ENCODE results near the gene CT55.
"Not testable (repeated sequence)": the region's sequence is repeated elsewhere in the genome, so short reads cannot be mapped to it uniquely, and the experiment has no call there.

Gene CT55, protein sequence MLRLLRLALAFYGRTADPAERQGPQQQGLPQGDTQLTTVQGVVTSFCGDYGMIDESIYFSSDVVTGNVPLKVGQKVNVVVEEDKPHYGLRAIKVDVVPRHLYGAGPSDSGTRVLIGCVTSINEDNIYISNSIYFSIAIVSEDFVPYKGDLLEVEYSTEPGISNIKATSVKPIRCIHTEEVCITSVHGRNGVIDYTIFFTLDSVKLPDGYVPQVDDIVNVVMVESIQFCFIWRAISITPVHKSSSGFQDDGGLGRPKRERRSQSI

DNA sequence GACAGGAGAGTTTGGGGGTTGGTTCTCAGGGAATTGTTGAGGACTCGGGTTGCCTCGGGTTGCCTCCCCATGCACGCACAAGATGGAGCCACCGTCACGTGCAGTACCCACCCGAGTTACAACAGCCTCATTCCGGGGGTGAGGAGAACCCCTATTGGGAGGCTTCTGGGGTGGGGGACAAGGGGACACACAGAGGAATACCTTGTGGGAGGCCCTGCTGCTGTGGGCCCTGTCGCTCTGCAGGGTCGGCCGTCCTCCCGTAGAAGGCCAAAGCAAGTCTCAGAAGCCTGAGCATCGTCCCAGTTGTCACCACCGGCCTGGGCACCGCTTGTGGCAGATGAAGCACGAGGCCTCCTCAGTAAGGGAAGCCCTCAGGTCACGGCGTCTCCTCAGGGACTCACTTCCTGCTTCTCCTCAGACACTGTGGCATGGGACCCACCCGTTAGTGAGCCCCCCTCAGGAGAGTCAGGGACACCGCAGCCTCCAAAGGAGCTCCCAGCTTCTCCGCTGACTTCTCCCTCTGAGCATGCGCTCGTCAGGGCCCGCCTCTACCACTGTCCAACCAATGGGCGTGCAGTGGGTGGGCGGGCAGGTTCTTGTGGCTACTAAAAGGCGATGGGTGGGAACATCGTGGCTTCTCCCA lies at the start of gene CT55:
CT55 (minus strand) TSS at position 522 of the 643 bp plus-strand sequence; CDS start at position 295, 227 bp downstream.
- no peak within 1 kb of the TSS for H2AFZ ChIP-seq (ENCODE audit: low read depth, low read length)
- no peaks in the 10 kb centered on the region for H3K36me3 ChIP-seq (ENCODE audit: insufficient read depth, low read length)
- no peaks in the 10 kb centered on the region for H3K4me1 ChIP-seq (ENCODE audit: insufficient read depth, low read length)
- peaks cover 2% of the 10 kb centered on the region for H3K27me3 ChIP-seq (ENCODE audit: insufficient read depth, low read length)
- H3K4me3 ChIP-seq (ENCODE audit: low read length), result no peak within 1 kb of the TSS
- H3K9me3 ChIP-seq (ENCODE audit: low read length), result no peaks in the 10 kb centered on the region

DNA sequence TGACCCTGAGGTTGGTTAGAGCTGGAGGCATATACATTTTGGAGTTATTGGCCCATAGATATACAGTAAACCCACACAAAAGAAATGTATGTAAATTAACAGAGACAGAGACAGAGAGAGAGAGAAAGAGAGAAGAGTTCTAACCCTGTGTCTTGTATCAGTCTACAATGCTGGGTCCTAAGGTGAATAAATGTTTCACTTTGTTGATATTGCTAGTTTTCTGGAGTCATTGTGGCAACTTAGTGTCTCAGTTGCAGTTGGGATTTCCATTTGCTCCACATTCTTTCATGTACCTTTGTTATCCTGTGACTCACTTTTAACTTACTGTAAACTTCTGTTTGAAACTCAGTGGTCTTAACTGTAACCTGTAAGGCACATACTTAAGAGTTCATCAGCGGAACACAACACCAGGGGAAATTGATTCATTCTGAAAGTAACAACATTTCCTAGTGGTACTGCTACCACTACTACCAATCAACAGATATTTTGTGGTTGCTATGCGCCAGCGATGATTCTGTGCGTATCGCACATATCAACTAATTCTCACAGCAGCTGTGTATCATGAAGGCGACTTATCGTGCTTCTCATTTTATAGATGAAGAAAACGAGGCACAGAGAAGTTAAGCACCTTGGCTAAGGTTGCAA lies 42.1 kb upstream of the CT55 start:
- no peak overlapping the region for H2AFZ ChIP-seq (ENCODE audit: low read depth, low read length)
- no peaks in the 10 kb centered on the region for H3K27me3 ChIP-seq (ENCODE audit: insufficient read depth, low read length)
- no peaks in the 10 kb centered on the region for H3K9me3 ChIP-seq (ENCODE audit: low read length)
- no peaks in the 10 kb centered on the region for H3K36me3 ChIP-seq (ENCODE audit: insufficient read depth, low read length)
- H3K4me1 ChIP-seq (ENCODE audit: insufficient read depth, low read length), result no peaks in the 10 kb centered on the region
- no peak overlapping the region for H3K4me3 ChIP-seq (ENCODE audit: low read length)

DNA sequence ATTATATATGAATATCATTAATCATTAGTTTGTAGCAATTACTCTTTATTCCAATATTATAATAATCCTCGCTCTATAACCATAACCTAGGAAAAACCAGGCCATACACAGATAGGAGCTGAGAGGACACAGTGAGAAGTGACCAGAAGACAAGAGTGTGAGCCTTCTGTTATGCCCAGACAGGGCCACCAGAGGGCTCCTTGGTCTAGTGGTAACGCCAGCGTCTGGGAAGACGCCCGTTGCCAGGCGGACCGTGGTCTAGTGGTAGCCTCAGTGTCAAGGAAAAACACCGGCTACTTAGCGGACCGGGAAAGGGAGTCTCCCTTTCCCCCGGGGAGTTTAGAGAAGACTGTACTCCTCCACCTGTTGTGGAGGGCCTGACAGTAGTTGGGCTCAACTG lies 35.2 kb upstream of the CT55 start:
- H2AFZ ChIP-seq (ENCODE audit: low read depth, low read length); H3K4me3 ChIP-seq (ENCODE audit: low read length); H3K4me1 ChIP-seq (ENCODE audit: insufficient read depth, low read length); H3K27me3 ChIP-seq (ENCODE audit: insufficient read depth, low read length); H3K9me3 ChIP-seq (ENCODE audit: low read length); H3K36me3 ChIP-seq (ENCODE audit: insufficient read depth, low read length): not testable (repeated sequence)

DNA sequence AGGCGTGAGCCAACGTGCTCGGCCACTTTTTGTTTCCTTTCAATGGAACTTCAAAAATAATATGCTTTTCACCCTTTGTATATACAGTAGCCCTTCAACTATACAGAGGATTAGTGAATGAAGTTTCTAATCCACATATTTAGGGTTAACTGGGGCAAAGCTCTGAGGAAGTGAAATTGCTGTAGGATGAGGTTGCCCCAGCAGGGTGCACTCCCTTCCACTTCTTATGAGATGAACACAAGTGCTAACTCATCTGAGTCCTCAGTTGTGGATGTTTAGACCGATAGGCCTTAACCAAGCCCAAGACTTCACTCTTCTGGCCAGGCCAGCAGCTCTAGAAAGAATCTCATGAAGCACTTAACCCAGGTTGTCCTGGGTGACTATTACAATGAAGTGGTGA lies 29.1 kb upstream of the CT55 start:
- Histone ChIP-seq H3K27me3 (ENCODE audit: insufficient read depth, low read length) (no peaks in the 10 kb centered on the region), H3K36me3 (ENCODE audit: insufficient read depth, low read length) (no peaks in the 10 kb centered on the region), H3K4me1 (ENCODE audit: insufficient read depth, low read length) (no peaks in the 10 kb centered on the region), H3K9me3 (ENCODE audit: low read length) (no peaks in the 10 kb centered on the region), H2AFZ (ENCODE audit: low read depth, low read length) (no peak overlapping the region), H3K4me3 (ENCODE audit: low read length) (no peak overlapping the region)

DNA sequence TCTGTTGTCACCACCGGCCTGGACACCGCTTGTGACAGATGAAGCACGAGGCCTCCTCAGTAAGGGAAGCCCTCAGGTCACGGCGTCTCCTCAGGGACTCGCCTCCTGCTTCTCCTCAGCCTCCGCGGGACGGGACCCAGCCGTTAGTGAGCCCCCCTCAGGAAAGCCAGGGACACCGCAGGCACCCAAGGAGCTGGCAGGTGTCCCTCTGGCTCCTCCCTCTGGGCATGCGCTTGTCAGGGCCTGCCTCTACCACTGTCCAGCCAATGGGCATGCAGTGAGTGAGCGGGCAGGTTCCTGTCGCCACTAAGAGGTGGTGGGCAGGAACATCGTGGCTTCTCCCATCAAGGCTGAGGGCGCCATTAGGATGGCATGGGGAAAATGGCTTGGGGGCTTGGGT lies 23.5 kb upstream of the CT55 start:
- Histone ChIP-seq H3K27me3 (ENCODE audit: insufficient read depth, low read length) (no peaks in the 10 kb centered on the region), H3K4me1 (ENCODE audit: insufficient read depth, low read length) (no peaks in the 10 kb centered on the region), H3K36me3 (ENCODE audit: insufficient read depth, low read length) (no peaks in the 10 kb centered on the region), H3K9me3 (ENCODE audit: low read length) (no peaks in the 10 kb centered on the region), H3K4me3 (ENCODE audit: low read length) (no peak overlapping the region), H2AFZ (ENCODE audit: low read depth, low read length) (no peak overlapping the region)

DNA sequence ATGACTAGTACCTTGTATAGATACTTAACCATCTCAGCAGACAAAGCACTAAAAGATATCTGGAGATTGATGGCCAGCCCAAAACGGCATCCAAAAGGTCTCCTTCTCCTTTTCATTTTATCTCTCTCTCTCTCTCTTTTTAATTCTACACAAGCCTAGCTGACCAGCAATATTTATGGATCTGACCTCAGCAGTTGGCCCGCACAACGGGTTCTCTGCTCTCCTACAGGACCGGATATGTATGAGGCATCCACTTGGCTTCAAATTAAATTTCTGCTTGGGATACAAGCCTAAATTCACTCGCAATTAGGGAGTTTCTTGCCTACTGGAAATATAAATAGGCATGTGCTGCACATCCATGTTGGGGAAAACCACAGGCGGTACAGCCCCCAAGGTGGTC lies 22.5 kb upstream of the CT55 start:
- Histone ChIP-seq H3K9me3 (ENCODE audit: low read length) (no peaks in the 10 kb centered on the region), H3K36me3 (ENCODE audit: insufficient read depth, low read length) (no peaks in the 10 kb centered on the region), H3K4me1 (ENCODE audit: insufficient read depth, low read length) (no peaks in the 10 kb centered on the region), H3K4me3 (ENCODE audit: low read length) (no peak overlapping the region), H3K27me3 (ENCODE audit: insufficient read depth, low read length) (peaks cover 2% of the 10 kb centered on the region), H2AFZ (ENCODE audit: low read depth, low read length) (no peak overlapping the region)

DNA sequence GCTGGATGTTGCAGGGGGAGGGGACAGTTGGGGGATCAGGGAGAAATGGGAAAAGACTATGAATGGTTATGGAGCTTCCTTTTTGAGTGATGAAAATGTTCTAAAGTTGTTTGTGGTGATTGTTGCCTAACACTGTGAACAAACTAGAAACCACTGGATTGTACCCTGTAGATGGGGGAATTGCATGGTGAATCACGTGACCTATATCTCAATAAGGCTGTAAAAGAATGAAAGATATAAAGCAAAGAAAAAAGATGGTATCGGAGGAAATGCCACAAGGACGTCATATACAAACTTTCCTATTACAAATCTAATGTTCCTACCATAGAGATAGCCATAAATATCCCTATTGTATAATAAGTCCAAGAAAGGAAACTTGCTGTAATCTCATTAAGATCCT lies 20.6 kb upstream of the CT55 start:
- Histone ChIP-seq H3K4me1 (ENCODE audit: insufficient read depth, low read length) (no peaks in the 10 kb centered on the region), H3K4me3 (ENCODE audit: low read length) (no peak overlapping the region), H3K9me3 (ENCODE audit: low read length) (no peaks in the 10 kb centered on the region), H3K36me3 (ENCODE audit: insufficient read depth, low read length) (no peaks in the 10 kb centered on the region), H2AFZ (ENCODE audit: low read depth, low read length) (no peak overlapping the region), H3K27me3 (ENCODE audit: insufficient read depth, low read length) (peaks cover 3% of the 10 kb centered on the region)

DNA sequence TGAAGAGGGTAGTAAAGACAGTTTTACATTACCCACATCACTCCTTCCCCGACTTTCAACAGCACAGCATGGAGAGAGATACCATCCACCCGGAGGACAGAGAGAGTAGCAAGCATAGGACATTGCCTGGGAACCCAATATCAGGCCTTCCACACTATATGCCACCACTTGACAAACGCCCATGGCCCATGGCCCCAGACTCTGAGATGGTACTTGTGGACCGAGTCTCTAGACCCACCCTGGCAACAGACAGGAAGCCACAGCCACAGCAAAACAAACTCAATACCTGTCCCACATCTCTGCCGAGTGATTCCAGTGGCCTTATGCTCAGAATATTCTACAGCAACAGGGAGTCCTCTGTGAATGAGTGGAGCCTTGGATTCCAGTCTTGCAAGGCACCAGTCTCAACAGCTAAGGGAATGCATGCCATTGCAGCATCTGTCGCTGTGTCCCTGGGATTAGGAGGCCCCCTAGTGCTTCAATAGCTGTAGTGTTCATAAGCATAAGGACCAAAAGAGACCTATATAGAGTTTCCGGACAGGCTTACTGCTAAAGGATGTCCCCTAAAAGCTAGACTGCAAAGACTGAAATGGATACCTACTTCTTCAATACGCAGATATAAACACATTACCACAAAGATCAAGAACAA lies 14.7 kb upstream of the CT55 start:
- Histone ChIP-seq H3K4me3 (ENCODE audit: low read length) (no peak overlapping the region), H3K36me3 (ENCODE audit: insufficient read depth, low read length) (no peaks in the 10 kb centered on the region), H3K4me1 (ENCODE audit: insufficient read depth, low read length) (no peaks in the 10 kb centered on the region), H2AFZ (ENCODE audit: low read depth, low read length) (no peak overlapping the region), H3K9me3 (ENCODE audit: low read length) (no peaks in the 10 kb centered on the region), H3K27me3 (ENCODE audit: insufficient read depth, low read length) (peaks cover 9% of the 10 kb centered on the region)

DNA sequence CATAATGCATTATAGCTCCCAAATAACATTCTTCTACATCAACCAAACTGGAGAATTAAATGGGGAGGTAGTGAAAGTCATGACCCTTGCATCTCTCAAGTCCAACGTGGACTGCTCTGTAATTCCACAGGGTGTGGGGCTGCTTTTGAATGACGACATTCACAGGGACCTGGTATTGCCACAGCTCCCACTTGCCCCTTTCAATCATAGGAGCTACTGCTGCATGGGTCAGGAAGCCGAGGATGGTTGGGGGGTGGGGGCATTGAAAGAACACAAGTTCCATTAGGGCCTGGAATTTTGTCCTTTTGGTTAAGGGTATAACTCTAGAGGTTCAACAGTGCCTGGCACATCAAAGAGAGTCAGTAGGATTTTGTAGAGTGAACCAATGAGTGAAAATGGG lies 7.4 kb upstream of the CT55 start:
- no peaks in the 10 kb centered on the region for H3K36me3 ChIP-seq (ENCODE audit: insufficient read depth, low read length)
- no peak overlapping the region for H3K4me3 ChIP-seq (ENCODE audit: low read length)
- no peak overlapping the region for H2AFZ ChIP-seq (ENCODE audit: low read depth, low read length)
- H3K9me3 ChIP-seq (ENCODE audit: low read length), result no peaks in the 10 kb centered on the region
- no peaks in the 10 kb centered on the region for H3K4me1 ChIP-seq (ENCODE audit: insufficient read depth, low read length)
- peaks cover 16% of the 10 kb centered on the region for H3K27me3 ChIP-seq (ENCODE audit: insufficient read depth, low read length)

DNA sequence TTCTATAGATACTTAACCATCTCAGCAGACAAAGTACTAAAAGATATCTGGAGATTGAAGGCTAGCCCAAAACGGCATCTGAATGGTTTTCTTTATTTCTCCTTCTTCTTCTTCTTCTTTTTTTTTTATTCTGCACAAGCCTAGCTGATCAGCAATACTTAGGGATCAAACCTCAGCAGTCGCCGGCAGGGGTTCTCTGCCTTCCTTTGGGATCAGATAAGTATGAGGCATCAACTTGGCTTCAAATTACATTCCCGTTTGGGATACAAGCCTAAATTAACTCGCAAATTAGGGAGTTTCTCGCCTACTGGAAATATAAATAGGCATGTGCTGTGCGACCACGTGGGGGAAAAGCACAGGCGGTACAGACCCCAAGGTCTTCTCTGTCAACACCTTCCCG lies 730 bp downstream of the CT55 start:
- H3K9me3 ChIP-seq (ENCODE audit: low read length), result no peaks in the 10 kb centered on the region
- peaks cover 2% of the 10 kb centered on the region for H3K27me3 ChIP-seq (ENCODE audit: insufficient read depth, low read length)
- H3K4me1 ChIP-seq (ENCODE audit: insufficient read depth, low read length), result no peaks in the 10 kb centered on the region
- no peak overlapping the region for H3K4me3 ChIP-seq (ENCODE audit: low read length)
- no peak overlapping the region for H2AFZ ChIP-seq (ENCODE audit: low read depth, low read length)
- H3K36me3 ChIP-seq (ENCODE audit: insufficient read depth, low read length), result no peaks in the 10 kb centered on the region

DNA sequence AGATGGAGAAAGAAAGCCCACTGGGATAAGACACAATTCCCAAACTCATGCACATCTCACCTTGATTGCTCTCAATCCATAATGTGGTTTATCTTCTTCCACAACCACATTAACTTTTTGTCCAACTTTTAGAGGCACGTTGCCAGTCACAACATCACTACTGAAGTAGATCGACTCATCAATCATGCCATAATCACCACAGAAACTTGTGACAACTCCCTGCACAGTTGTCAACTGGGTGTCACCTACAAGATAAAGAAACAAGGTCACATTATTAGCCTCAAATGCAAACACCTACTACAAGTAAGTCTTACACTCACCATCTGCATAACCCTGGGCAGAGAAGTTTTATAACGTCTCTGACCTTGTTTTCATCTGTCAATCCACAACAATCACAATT lies 1.7 kb downstream of the CT55 start:
- H3K4me1 ChIP-seq (ENCODE audit: insufficient read depth, low read length); H3K27me3 ChIP-seq (ENCODE audit: insufficient read depth, low read length); H2AFZ ChIP-seq (ENCODE audit: low read depth, low read length); H3K36me3 ChIP-seq (ENCODE audit: insufficient read depth, low read length); H3K9me3 ChIP-seq (ENCODE audit: low read length); H3K4me3 ChIP-seq (ENCODE audit: low read length): not testable (repeated sequence)

DNA sequence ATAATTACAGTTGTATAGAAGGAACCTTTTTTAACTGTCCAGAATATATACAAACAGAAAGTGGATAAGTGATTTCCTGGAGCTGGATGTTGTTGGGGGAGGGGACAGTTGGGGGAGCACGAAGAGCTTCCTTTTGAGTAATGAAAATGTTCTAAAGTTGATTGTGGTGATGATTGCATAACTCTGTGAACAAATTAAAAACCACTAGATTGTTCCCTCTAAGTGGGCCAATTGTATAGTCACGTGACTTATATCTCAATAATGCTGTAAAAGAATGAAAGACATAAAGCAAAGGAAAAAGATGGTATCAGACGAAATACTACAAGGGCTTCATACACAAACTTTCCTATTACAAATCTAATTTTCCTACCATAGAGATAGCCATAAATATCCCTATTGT lies 2.7 kb downstream of the CT55 start:
- Histone ChIP-seq H2AFZ (ENCODE audit: low read depth, low read length) (no peak overlapping the region), H3K27me3 (ENCODE audit: insufficient read depth, low read length) (peaks cover 5% of the 10 kb centered on the region), H3K4me1 (ENCODE audit: insufficient read depth, low read length) (no peaks in the 10 kb centered on the region), H3K36me3 (ENCODE audit: insufficient read depth, low read length) (no peaks in the 10 kb centered on the region), H3K4me3 (ENCODE audit: low read length) (no peak overlapping the region), H3K9me3 (ENCODE audit: low read length) (no peaks in the 10 kb centered on the region)

DNA sequence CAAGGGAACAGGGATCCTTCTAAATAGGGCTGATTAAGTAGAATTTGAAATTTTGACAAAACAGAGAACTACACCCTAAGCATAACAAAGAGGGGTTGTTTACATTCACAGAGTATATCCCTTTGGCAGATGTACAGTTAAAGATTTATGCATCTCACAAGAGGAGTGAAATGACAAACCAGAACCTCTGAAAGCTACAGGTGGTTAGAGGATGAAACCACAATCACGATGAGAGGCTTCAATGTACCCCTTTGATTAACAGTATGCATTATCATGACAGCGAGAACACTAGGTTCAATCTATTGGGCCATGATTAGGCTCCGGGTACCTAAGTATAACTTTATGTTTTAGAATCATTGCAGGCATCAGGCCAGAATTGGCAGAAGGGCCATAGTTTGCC lies 16.5 kb downstream of the CT55 start:
- H3K4me1 ChIP-seq (ENCODE audit: insufficient read depth, low read length); H3K9me3 ChIP-seq (ENCODE audit: low read length); H2AFZ ChIP-seq (ENCODE audit: low read depth, low read length); H3K36me3 ChIP-seq (ENCODE audit: insufficient read depth, low read length); H3K4me3 ChIP-seq (ENCODE audit: low read length); H3K27me3 ChIP-seq (ENCODE audit: insufficient read depth, low read length): not testable (repeated sequence)

Measured in neuron (in vitro differentiated cells).